ENCODE measurements around the gene PLRG1. TPM values are rescaled to one million over a fixed set of nuclear protein-coding genes. Genes with fewer than 3 reads are reported as not detected.

The PLRG1 gene
- total RNA-seq, 2 donors from 2014 or later: 85.5 to 125 TPM

DNA sequence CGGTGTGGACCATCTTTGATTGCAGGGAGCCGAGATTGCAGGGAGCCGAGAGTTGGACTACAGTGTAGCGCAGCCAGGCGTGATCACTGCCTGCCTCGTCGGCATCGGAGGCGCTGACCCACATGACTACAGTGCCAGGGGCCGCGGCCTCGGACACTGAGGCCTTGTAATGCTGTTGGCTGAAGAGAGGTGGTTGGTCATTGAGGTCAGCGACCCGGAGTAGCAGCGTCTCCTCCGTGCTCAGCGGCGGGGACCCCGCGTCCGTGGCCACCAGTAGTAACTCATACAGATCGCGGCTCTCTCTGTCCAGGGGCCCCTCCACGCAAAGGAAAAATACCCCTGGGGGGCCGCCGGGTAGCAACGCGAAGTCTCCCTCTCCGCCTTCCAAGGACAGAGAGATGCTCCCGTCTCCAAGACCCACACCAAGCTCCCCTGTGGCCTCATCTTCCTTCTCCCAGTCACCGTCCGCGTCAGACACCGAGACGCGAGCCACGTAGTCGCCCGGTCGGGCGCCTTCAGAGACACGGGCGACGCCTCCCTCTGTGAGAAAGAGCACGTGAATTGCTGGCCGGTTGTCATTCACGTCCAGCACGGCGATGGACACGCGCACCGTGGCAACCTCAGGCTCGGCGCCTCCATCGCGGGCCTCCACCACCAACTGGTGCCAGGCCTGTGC is 60.5 kb downstream of the PLRG1 start:
- no peaks in the 10 kb centered on the region for H3K9me3 Mint-ChIP-seq
- no peak for ATAC-seq (replicated peaks)
- no peaks in the 10 kb centered on the region for H3K4me1 Mint-ChIP-seq
- no peak overlapping the region for H3K4me3 Mint-ChIP-seq
- H3K27me3 Mint-ChIP-seq: peaks cover 34% of the 10 kb centered on the region
- H3K36me3 Mint-ChIP-seq (ENCODE audit: low read depth): no peaks in the 10 kb centered on the region
- H3K27ac Mint-ChIP-seq: no peak overlapping the region

DNA sequence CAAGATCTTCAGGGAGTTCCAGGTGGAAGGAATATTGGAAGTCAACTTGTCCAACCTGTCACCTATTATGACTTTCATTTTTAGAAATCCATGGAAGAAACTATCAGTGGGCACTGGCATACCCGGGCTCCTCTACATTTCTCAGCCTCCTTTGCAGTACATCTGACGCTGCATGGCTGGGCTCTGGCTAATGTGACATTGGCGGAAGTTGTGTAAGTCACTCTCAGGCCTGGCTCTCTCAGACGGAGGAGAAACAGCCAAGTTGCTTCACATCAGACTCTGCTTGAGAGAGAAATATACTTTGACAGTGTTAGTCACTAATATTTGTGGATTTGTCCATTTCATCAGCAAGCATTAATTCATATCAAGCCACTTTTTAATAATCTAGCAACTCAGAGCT is 63.1 kb downstream of the PLRG1 start:
- Mint-ChIP-seq H3K36me3 (ENCODE audit: low read depth) (no peaks in the 10 kb centered on the region), H3K27ac (no peak overlapping the region), H3K4me1 (no peaks in the 10 kb centered on the region), H3K9me3 (no peaks in the 10 kb centered on the region), H3K27me3 (peaks cover 16% of the 10 kb centered on the region), H3K4me3 (no peak overlapping the region)
- no peak for ATAC-seq (replicated peaks)

DNA sequence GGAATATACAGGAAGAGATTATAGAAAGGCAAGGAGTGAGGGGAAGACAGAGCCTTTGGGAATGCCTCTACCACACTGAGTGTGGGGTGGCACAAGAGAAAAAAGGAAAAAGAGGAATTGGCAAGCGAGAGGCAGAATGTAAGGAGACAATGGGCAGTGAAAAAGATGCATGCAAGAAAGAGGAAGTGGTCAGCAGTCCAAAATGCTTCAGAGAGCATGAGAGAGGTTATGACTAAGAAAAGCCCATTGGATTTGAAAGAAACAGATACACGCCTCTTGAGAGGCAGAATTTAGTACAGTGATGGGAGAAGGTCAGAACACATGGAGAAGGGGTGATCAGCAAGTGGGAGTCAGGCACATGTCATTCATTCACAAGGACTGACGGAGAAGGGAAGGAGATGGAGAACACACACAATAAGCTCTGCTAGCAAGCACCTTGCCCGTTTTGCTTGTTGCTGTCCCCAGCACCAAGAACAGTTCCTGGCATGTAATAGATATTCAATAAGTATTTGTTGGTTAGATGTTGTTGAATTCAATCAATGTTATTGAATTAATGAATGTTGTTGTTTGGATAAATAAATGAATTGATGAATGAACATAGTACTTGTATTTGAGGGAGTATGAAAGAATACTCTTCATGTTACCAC is 65.0 kb downstream of the PLRG1 start:
- H3K4me3 Mint-ChIP-seq: no peak overlapping the region
- H3K36me3 Mint-ChIP-seq (ENCODE audit: low read depth): no peaks in the 10 kb centered on the region
- H3K27me3 Mint-ChIP-seq: peaks cover 6% of the 10 kb centered on the region
- H3K4me1 Mint-ChIP-seq: no peaks in the 10 kb centered on the region
- H3K27ac Mint-ChIP-seq: no peak overlapping the region
- no peaks in the 10 kb centered on the region for H3K9me3 Mint-ChIP-seq
- no peak for ATAC-seq (replicated peaks)

Other genes starting within 250 kb of the PLRG1 start
- gene DCHS2, start 58.6 kb downstream of the PLRG1 start, total RNA-seq: not detected
- not detected for gene FGB, start 12.6 kb upstream of the PLRG1 start, total RNA-seq
- not detected for gene FGA, start 40.3 kb upstream of the PLRG1 start, total RNA-seq
- not detected for gene FGG, start 62.3 kb upstream of the PLRG1 start, total RNA-seq
- gene LRAT, start 193.6 kb upstream of the PLRG1 start, total RNA-seq: not detected
- not detected for gene RBM46, start 230.9 kb upstream of the PLRG1 start, total RNA-seq